Glomerular visceral epithelial cell (primary cell): ENCODE measurements around the gene CLEC4A.
"Not testable (repeated sequence)": the region's sequence is repeated elsewhere in the genome, so short reads cannot be mapped to it uniquely, and the experiment has no call there.

Experiments
- DNase-seq: peaks from one replicate; pipeline ENCODE4 v3.0.0-alpha.2; 2016; ENCODE audit errors: extremely low spot score

CLEC4A gene

DNA sequence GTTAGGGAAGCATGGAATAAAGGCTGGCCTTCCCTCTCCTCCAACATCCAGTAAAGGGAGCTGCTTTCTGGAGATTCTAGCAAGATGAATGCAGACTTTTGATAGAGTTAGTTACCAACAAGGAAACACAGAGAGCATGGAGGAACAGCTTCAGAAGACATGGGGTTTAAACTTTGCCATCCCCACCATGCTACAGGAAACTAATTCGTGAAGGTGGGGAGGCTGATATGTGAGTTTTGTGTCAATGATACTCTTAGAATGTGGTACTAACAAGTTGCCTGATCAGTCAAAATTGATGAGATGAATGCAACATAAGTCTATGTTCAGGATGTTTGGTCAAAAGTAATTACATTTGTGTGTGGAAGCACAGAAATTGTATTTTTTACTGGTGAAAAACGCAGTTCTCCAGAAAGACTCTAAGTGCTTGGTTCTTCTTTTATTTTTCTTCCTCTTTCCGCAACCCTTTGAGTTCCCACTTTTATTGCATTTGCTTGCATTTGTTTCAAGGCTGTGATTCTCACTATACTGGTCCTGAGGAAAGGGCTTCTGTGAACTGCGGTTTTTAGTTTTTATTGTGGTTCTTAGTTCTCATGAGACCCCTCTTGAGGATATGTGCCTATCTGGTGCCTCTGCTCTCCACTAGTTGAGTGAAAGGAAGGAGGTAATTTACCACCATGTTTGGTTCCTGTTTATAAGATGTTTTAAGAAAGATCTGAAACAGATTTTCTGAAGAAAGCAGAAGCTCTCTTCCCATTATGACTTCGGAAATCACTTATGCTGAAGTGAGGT, at the start of gene CLEC4A:
Gene CLEC4A, plus strand, starts transcription at position 494 of the 789 bp plus-strand sequence. Its CDS starts 262 bp downstream, at position 756.
- DNase-seq, result no peak

DNA sequence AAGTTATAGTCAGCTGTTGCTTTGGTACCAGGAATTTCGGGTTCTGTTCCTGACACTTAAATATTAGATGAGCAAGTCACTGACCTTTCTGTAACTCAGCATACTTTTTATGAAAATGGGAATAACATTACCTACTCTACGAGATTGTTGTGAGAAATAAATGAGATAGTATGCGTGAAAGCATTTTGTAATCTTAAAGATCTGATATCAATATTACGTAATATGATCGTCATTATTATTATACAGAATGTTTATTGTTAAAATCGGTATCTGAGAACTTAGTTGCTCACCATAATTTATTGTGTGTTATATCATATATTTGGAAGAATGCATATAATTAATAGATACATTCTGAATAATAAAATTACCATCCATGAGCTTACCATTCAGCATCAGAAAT, 47.5 kb upstream of the CLEC4A start:
- DNase-seq, result no peak

DNA sequence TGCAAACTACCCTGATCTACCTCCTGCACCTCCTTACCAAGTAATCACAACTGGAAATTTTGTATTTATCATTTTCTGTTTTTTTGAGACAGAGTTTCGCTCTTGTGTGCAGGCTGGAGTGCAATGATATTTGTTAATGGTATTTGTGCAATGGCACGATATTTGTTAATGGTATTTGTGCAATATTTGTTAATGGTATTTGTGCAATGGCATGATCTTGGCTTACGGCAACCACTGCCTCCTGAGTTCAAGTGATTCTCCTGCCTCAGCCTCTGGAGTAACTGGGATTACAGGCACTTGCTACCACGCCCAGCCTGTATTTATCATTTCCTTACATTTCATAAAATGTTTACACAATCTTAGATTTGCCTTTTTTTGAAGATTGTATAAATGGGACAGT, 47.1 kb upstream of the CLEC4A start:
- DNase-seq, result no peak

DNA sequence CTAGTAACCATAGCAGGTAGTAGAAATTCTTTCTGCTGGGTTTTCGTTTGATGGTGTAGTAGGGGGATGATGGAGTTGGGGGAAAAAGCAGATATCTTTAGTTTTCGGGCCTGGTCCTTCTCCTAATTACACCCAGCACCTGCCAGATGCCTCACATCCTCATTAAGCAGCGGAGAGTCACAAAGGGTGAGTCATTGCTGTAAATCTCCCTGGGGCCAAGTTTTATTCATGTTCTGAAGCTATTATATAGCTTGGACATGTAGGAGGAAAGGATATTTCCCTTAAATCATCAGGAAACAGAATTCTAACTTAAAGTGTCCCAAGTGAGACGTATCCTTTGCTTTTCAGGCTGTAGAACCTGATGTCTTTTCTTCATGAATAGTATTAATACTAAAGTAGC, 46.2 kb upstream of the CLEC4A start:
- DNase-seq, result peak; percentile 17

DNA sequence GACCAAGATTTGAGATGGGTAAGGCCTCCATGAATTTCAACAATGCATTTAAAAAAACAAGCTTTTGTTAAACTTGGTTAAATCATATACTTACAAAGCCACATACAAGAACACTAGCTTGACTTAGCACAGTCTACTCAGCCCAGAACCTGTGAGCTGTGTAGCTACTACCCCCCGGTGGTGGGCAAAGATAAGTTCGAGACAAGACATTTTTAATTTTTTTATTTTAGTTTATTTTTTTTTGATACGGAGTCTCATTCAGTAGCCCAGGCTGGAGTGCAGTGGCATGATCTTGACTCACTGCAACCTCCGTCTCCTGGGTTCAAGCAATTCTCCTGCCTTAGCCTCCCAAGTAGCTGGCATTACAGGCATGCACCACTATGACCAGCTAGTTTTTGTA, 45.0 kb upstream of the CLEC4A start:
- DNase-seq, result peak; percentile 59

- no peak for DNase-seq
These were observed 44.5 kb upstream of the CLEC4A start for GRCh38 chr12:8078916-8079315.

DNA sequence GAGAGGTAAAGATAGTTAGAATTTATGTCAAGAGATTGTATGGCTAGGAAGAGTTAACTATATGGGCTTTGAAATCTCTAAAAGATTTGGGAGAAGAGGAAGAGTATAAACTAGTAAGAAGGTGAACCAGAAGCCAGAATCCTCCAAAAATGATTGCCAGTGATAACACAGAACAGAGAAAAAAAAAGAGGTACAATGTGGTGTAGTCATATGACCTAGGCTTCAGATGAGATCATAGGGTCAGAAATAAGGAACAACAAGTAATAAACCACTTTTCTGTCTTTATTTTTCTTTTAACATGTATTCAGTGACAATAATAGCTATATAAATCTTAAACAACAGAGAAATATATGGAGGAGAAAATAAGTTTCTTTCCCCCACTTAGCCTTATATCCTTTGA, 43.3 kb upstream of the CLEC4A start:
- DNase-seq, result no peak

DNA sequence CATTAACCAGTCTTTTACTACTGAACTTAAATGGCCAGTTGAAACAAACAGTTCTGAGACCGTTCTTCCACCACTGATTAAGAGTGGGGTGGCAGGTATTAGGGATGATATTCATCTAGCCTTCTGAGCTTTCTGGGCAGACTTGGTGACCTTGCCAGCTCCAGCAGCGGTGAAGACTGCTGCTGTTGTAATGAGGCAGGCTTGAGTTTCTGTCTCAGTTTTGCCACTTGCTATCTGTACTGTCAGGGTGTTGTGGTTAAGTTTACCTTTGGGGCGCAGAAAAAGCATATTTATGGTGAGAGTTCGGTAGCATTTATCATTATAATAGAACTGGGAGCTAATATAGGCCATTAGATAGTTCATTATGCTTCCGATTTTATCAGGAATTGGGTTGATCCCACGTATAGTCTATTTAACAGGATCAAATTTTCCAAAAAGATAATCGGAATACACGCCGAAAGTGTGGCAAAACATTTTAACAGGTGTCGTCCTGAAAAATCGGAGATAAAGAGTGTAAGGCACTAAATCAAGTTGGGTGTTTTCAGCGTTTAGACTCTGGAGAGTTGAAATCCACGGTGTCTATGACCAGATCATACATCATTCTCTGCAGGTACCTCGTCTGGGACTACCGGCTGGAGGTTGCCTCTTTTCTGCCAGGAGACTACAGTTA, 42.0 kb upstream of the CLEC4A start:
- peak; percentile 18 for DNase-seq

- no peak for DNase-seq
These were observed 40.7 kb upstream of the CLEC4A start for GRCh38 chr12:8082808-8083100.

GRCh38 chr12:8084351-8084750, 39.1 kb upstream of the CLEC4A start:
- not testable (repeated sequence) for DNase-seq

DNA sequence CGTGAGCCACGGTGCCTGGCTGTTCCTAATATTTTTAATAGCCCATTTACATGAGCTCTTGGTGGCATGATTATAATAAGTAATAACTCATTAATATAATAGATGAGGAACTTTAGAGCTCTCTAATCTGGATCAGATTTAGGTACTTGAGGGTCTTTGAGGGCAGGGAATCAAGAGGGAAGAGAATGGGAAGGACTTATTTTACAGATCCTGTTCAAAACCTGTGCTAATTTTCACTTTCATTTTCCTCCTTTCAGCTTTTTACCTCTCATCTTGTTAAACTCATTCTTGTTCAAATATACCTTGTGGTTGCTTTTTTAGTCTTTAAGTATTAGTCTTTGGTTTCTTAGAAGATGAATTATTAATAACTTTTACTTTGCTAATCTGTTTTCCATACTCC, 35.8 kb upstream of the CLEC4A start:
- DNase-seq, result no peak

DNA sequence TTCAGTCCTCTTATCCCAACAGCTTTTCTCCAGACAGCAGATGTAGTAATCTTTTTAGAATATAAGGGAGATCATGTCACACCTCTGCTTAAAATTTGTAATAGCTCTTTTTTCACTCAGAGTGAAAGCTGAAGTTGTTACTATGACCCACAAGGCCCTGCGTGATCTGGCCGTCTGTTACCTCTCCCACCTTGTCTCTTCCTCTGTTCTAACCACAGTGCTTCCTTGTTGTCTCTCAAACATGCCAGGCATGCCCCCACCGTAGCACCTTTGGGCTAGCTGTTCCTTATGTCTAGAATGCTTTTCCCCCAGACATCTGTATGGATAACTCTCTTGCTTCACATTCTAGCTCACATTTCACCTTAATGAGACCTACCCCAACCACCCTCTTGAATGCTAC, 34.8 kb upstream of the CLEC4A start:
- no peak for DNase-seq

DNA sequence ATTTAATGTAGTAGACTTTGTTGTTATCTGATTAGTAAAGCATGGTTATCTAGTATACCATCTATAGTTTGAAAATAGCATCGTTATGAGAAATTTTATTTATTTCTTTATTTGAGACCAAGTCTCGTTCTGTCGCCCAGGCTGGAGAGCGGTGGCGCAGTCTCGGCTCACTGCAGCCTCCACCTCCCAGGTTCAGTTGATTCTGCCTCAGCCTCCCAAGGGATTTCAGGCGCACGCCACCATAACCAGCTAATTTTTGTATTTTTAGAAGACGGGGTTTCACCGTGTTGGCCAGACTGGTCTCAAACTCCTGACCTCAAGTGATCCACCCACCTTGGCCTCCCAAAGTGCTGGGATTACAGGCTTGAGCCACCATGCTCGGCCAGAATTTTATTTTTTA, 34.1 kb upstream of the CLEC4A start:
- DNase-seq, result not testable (repeated sequence)

DNA sequence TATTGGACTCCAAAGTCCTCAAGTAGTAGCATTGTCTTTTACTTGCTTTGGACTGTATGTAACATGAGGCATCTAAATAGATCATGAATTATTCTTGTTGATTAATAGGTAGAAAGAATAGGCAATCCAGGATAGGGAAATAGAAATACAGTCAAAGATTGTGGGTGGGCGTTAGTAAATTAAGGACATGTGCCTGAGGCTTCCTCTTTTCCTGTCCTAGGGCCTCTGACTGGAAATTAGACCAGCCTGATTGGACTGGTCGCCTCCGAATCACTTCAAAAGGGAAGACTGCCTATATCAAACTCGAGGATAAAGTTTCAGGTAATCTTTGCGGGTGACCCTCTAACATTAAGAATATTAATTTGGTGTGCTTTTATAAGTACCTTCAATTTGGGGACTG, 33.7 kb upstream of the CLEC4A start:
- no peak for DNase-seq

- no peak for DNase-seq
These were observed 30.1 kb upstream of the CLEC4A start for GRCh38 chr12:8093291-8093690.

GRCh38 chr12:8096281-8096915, 27.0 kb upstream of the CLEC4A start:
- no peak for DNase-seq

DNA sequence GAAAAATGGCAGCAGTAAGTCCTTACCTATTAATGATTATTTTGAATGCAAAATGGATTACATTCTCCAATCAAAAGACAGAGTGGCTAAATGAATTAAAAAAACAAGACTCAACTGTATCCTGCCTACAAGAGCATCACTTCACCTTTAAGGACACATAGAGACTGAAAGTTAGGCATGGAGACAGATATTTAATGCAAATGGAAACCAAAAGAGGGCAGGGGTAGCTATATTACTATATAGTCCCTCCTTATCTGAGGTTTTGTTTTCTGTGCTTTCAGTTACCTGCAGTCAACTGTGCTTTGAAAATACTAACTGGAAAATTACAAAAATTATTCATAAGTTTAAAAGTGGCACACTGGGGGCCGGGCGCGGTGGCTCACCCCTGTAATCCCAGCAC, 24.2 kb upstream of the CLEC4A start:
- DNase-seq, result no peak

DNA sequence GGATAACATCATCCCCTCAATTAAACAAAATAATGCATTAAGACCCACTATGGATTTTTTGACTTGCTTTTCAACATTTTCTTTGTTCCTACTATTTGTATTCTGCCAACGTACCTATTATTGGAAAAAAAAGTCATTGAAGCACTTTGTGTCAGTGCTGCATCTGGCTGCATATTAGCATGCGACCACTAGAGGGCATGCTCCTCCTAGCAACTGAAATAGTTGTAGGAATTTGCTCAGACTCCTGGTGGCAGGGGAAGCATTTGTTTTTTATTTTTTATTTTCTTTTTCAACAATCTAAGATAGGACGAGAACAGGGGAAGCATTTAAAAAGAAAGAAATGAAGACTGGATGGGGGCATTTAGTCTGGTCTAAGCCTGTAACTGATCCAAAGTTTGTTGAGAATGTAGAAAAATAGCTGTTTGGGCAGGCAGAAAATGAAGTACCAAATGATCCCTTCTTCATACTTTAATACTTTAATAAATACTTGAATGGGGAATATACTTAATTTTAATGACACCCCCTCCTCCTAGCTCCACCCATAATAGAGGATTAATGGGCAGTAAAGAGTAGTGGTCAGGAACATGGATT, 14.5 kb upstream of the CLEC4A start:
- peak; percentile 75 for DNase-seq

DNA sequence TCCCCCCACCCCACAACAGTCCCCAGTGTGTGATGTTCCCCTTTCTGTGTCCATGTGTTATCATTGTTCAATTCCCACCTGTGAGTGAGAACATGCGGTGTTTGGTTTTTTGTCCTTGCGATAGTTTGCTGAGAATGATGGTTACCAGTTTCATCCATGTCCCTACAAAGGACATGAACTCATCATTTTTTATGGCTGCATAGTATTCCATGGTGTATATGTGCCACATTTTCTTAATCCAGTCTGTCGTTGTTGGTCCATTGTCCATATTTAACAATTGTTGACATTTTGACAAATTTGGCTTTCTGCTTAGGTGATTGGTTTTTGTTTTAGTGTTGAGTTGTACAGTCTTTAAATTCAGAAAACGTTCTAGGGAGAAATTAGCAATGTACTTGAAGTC, 10.3 kb upstream of the CLEC4A start:
- DNase-seq, result not testable (repeated sequence)

DNA sequence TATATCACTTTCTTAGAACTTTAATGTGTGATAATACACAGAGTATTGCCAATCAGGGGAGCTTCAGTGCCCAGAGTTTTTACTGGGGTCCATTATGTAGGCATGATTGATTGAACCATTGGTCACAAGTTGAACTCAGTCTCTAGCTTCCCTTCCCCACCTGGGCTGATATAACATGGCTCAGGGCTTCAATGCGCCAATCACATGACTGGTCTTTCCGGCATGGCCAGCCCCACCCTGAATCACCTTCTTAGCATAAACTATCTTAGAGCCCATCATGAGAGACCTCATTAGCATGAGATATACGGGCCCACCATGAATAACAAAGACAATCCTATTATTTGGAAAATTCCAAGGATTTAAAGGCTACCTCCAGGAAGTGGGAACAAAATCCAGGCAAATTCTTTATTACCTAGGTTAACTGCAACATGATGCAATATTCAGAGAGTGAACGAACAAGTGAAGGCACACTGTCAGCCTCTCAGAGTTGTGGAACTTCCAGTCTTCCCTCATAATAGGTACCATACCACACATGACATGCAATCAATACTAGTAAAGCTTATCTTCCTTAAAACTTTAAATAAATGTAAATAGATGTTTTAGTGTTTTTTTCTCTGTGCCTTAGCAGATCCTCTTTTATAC, 3.2 kb upstream of the CLEC4A start:
- DNase-seq, result no peak

GRCh38 chr12:8127138-8127537, 3.7 kb downstream of the CLEC4A start:
- DNase-seq, result no peak
